Mucosa of descending colon (tissue), 3 donors: ENCODE measurements around the gene FAM163B. TPM values are rescaled to one million over a fixed set of nuclear protein-coding genes. Genes with fewer than 3 reads are reported as not detected.

Experiments
- ATAC-seq: fragments of 200-7000 bp; cut with Tn5 transposase; one replicate; pipeline ENCODE4 v1.9.1; 2020; ENCODE audit warnings: mild to moderate bottlenecking, moderate library complexity
- DNase-seq, 3 donors: peaks; one replicate each; pipeline ENCODE4 v3.0.0-alpha.2; 2020
- H3K36me3 ChIP-seq: fragments of 200-600 bp; one replicate; pipeline ENCODE4 v1.8.0; 2021; ENCODE audit warnings: low read depth, mild to moderate bottlenecking
- H3K4me1 ChIP-seq: fragments of 200-600 bp; one replicate; pipeline ENCODE4 v1.8.0; 2021; ENCODE audit warnings: low read depth, mild to moderate bottlenecking
- H3K4me3 ChIP-seq: fragments of 200-600 bp; one replicate; pipeline ENCODE4 v1.8.0; 2021; ENCODE audit warnings: mild to moderate bottlenecking
- H3K9me3 ChIP-seq: fragments of 200-600 bp; one replicate; pipeline ENCODE4 v1.8.0; 2021; ENCODE audit warnings: mild to moderate bottlenecking
- intact Hi-C, 2 donors: fragments of 100-400 bp; cut with DNase I in 1 of 2; cut with micrococcal nuclease in 1 of 2; formaldehyde crosslinking; loops; one replicate each; pipeline versions ENCODE4 v1.11.0 to v1.11.1; 2022; cut with DNase I, micrococcal nuclease
- total RNA-seq, 3 donors: library from RNA; stranded (reverse); fragmentation: NEBNext Ultra II Directional in 2 of 3; extraction: Animal tissue kit (Norgen Biotek cat#: 25700) in 2 of 3; gene quantifications; one replicate each; pipeline versions ENCODE4 v1.2.1 to v1.2.4, GENCODE V29; 2021 to 2023
- TF ChIP-seq, protein P1 (sequence below): fragments of 200-600 bp; IDR thresholded peaks from one replicate; pipeline ENCODE4 v1.8.0; 2022; ENCODE audit warnings: antibody characterized with exemption, mild to moderate bottlenecking
- donor health status: DM: no; HTN: no; CAD: no; lungs with moderate emphysema.
- donor health status: DM: no; HTN: no; CAD: no.
- donor health status: DM: no; HTN: yes; CAD: no.

FAM163B gene
- total RNA-seq, 3 donors from 2014 or later: 2.0 to 3.9 (median 3.8) TPM

DNA sequence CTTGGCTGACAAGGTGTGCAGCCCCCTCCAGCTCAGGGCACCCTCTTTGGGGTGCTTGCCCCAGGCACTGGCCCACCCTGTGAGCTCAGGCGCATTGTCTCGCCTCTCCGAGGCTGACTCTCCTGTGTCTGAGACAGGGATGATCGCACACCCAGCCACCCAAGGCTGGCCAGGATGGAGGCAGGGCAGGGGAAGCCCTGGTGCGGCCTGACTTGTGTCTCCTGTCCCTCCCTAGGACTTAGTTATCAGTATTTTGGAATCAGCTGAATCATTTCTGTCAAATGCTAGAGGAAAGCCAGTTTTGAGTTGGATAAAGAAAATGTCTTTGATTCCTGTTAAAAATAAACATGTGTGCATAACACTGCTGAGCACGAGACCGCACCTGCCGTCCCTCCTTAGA, 24.5 kb upstream of the FAM163B start:
- intact Hi-C loops: no loop called here
- no peaks in the 10 kb centered on the region for H3K9me3 ChIP-seq
- ATAC-seq (no peak), DNase-seq (no peak)
- H3K4me3 ChIP-seq: no peak overlapping the region
- H3K36me3 ChIP-seq: no peaks in the 10 kb centered on the region
- TF ChIP-seq, protein P1, sequence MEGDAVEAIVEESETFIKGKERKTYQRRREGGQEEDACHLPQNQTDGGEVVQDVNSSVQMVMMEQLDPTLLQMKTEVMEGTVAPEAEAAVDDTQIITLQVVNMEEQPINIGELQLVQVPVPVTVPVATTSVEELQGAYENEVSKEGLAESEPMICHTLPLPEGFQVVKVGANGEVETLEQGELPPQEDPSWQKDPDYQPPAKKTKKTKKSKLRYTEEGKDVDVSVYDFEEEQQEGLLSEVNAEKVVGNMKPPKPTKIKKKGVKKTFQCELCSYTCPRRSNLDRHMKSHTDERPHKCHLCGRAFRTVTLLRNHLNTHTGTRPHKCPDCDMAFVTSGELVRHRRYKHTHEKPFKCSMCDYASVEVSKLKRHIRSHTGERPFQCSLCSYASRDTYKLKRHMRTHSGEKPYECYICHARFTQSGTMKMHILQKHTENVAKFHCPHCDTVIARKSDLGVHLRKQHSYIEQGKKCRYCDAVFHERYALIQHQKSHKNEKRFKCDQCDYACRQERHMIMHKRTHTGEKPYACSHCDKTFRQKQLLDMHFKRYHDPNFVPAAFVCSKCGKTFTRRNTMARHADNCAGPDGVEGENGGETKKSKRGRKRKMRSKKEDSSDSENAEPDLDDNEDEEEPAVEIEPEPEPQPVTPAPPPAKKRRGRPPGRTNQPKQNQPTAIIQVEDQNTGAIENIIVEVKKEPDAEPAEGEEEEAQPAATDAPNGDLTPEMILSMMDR: no peak
- H3K4me1 ChIP-seq: no peaks in the 10 kb centered on the region

DNA sequence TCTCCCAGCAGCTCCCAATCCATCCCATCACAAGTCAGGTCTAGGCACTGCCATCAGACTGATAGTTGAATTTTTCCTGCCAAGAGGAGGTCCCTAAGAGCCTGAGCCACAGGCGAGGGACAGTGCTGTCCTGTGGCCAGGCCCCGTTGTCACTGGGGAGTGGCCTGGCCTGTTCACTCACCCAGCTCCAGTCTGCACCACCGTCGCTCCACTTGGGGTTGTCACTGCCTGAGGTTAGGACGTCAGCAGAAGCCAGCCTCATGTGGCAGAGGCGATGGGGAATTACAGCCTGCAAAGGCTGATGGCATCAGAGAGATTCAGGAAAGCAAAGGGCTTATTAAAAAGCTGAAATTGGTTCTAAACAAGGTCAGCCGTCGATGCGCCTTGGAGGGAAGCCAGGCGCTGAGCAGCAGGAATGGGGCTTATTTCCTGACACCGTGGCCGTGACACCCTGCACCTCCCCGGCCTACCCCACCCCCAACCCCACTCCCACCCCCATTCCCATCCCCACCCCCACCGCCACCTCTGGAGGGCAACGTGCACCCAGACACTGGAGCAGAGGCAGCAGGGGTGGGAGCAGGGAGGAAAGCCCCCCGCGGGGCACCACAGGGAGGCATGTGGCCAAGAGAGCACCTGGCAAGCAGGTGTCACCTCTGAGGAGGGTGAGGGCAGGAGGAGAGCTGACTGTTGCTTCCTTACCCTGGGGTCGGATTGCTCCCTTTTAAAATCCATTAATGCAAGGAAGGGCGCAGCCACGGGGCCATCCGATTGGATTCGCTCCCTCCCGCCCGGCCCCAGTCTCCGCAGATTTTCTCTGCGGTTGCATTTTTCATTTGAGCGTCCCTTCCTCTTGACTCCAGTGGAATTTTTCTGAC, 23.9 kb upstream of the FAM163B start:
- TF ChIP-seq, protein P1: no peak
- ATAC-seq: no peak
- H3K36me3 ChIP-seq: no peaks in the 10 kb centered on the region
- no peak overlapping the region for H3K4me3 ChIP-seq
- DNase-seq: no peak
- intact Hi-C loops: no loop called here
- no peaks in the 10 kb centered on the region for H3K4me1 ChIP-seq
- H3K9me3 ChIP-seq: no peaks in the 10 kb centered on the region

DNA sequence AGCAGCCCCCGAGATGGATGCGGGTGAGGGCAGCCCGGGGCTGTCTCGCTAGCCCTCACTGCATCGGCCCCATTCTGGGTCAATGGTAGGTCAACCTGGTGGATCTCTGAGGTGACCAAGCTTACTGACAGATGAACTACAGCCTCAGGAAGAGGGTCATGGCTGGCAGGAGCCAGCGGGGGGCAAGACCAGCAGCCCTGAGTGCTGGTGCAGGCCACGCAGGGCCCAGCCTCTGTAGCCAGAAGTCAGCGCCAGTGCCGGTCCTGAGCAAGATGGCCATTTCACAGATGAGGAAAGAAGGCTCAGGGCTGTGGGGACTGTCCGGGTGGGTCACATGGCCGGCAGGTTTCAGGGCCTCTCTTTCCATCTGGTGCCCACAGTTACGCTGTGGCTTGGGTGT, 21.9 kb upstream of the FAM163B start:
- TF ChIP-seq, protein P1: no peak
- no peak for DNase-seq
- Histone ChIP-seq H3K36me3 (no peaks in the 10 kb centered on the region), H3K4me3 (no peak overlapping the region), H3K9me3 (peaks cover under 1% of the 10 kb centered on the region), H3K4me1 (no peaks in the 10 kb centered on the region)
- no peak for ATAC-seq
- intact Hi-C loops: no loop called here

DNA sequence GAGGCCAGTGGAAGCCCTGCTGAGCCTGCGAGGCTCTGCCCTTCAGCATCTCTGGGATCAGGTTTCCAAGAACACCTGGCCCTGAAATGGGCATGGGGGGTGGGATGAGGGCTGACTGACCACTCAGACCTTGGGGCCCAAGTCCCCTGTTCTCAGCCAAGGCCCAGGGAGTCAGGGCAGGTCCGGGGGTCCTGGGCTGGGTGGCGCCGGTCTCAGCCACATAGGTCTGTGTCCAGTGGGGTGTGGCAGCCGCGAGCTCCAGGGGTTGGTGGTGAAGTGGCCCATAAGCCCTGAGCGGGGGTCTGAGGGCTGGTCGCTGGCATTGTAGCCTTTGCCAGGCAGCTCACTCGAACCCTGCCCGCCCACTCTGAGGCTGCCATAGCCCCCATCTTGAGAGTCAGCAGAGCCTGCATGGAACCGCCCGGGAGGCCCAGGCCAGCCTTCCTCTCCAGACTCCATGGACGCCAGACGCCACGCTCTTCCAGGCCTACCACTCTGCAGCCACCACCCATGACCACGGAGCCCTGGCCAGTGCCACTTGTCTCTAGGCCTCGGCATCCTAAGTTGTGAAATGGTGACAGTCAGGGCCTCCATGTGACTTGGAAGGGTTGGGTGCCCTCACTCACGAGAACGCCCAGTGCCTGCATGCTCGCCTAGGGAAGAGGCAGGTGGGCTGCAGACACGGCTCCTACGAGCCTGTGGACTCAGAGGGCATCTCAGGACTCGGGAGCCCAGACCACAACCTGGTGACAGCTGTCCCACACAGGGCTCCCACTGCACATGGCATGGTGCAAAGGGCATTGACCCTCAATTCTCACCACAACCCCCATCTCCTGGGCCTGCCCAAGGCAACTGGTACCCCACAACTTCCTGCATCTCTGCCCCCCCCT, 20.3 kb upstream of the FAM163B start:
- TF ChIP-seq, protein P1: no peak
- H3K4me3 ChIP-seq: no peak overlapping the region
- ATAC-seq (no peak), DNase-seq (no peak)
- no peaks in the 10 kb centered on the region for H3K4me1 ChIP-seq
- intact Hi-C loops: no loop called here
- H3K9me3 ChIP-seq: peaks cover 10% of the 10 kb centered on the region
- no peaks in the 10 kb centered on the region for H3K36me3 ChIP-seq

DNA sequence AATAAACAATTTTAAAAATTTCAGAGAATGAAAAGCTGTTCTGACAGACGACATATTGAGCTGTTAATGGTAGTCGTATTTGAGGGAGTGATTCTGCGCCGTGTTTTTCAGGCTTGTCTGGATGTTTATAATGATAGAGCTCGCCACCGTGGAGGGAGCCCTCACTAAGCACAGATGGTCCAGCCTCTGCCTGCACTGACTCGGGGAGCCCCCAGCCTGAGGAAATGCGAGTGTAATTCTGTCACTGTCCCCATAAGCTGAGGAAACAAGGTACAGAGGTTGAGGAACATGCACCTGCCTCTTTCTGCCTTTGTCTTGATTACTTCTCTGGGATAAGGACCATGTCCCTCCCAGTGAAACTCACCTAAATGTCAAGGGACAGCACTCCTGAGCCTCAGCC, 19.6 kb upstream of the FAM163B start:
- intact Hi-C loops: no loop called here
- ATAC-seq (no peak), DNase-seq (no peak)
- Histone ChIP-seq H3K4me1 (no peaks in the 10 kb centered on the region), H3K4me3 (no peak overlapping the region), H3K36me3 (no peaks in the 10 kb centered on the region), H3K9me3 (peaks cover 10% of the 10 kb centered on the region)
- TF ChIP-seq, protein P1: no peak
